ENCODE data around the gene MISP3. TPM values are rescaled to one million over a fixed set of nuclear protein-coding genes. Genes with fewer than 3 reads are reported as not detected.
A peak's percentile ranks its signal among the peaks of the same experiment; 100 is the strongest.

Gene MISP3
- total and polyA plus RNA-seq, 11 donors = 3.5 to 28.7 (median 5.7) TPM

GRCh38 chr19:14112051-14112808, 39.6 kb downstream of the MISP3 start:
- TF ChIP-seq POLR2A (IDR thresholded peaks at IDR 0.05) = no peak
- TF ChIP-seq CTCF (IDR thresholded peaks at IDR 0.05) = no peak
- Histone ChIP-seq H3K9me3 (no peaks in the 10 kb centered on the region), H3K36me3 (peaks cover 0 to 20% (median 0%) of the 10 kb centered on the region in 9 donors), H3K4me1 (peaks cover 35 to 89% (median 69%) of the 10 kb centered on the region in 12 donors), H3K27ac (peak overlapping the region; percentile 80 to 98 (median 96)), H3K27me3 (no peaks in the 10 kb centered on the region), H3K4me3 (peak overlapping the region in 11 of 12 donors; percentile 16 to 50 (median 38))
- ATAC-seq = peak in 1 of 4 donors; percentile 10
- intact Hi-C loops (cut with DNase I) = loop anchor here in 1 of 10 donors (2.0 kb wide), 1 partner anchor 19 kb away; no protein-coding TSS in a partner anchor
- WGBS, 4 donors = 33 to 47% (median 38%) methylated on average over 9 to 12 of the region's 12 CpGs
- DNase-seq = peak in 4 of 5 donors; percentile 47 to 73 (median 60)

GRCh38 chr19:14112809-14113385, 40.3 kb downstream of the MISP3 start:
- DNase-seq (peak; percentile 67 to 74 (median 72)), ATAC-seq (peak in 2 of 4 donors; percentile 19 to 46)
- Histone ChIP-seq H3K4me3 (peak overlapping the region in 11 of 12 donors; percentile 16 to 50 (median 38)), H3K36me3 (peaks cover 0 to 14% (median 0%) of the 10 kb centered on the region in 9 donors), H3K27me3 (no peaks in the 10 kb centered on the region), H3K4me1 (peaks cover 35 to 83% (median 65%) of the 10 kb centered on the region in 12 donors), H3K9me3 (no peaks in the 10 kb centered on the region), H3K27ac (peak overlapping the region; percentile 80 to 98 (median 96))
- intact Hi-C loops (cut with DNase I) = loop anchor here in 1 of 10 donors (2.0 kb wide), 1 partner anchor 20 kb away; no protein-coding TSS in a partner anchor
- TF ChIP-seq POLR2A (IDR thresholded peaks at IDR 0.05) = no peak
- TF ChIP-seq CTCF (IDR thresholded peaks at IDR 0.05) = no peak
- 13 to 25% (median 17%) methylated on average over 8 to 12 of the region's 12 CpGs for WGBS, 4 donors

GRCh38 chr19:14113762-14114414, 41.3 kb downstream of the MISP3 start:
- peak in 3 of 5 donors; percentile 55 to 72 (median 59) for DNase-seq
- peak overlapping the region; percentile 80 to 98 (median 96) for H3K27ac ChIP-seq
- peaks cover 0 to 10% (median 0%) of the 10 kb centered on the region in 9 donors for H3K36me3 ChIP-seq
- H3K4me3 ChIP-seq = peak overlapping the region in 6 of 12 donors; percentile 10 to 50 (median 36)
- no peaks in the 10 kb centered on the region for H3K27me3 ChIP-seq
- no peaks in the 10 kb centered on the region for H3K9me3 ChIP-seq
- ATAC-seq = no peak
- intact Hi-C loops (cut with DNase I) = loop anchor here in 1 of 10 donors (2.0 kb wide), 1 partner anchor 21 kb away; no protein-coding TSS in a partner anchor
- WGBS, 4 donors = 76 to 80% (median 79%) methylated on average over 12 to 18 of the region's 18 CpGs
- TF ChIP-seq POLR2A (IDR thresholded peaks at IDR 0.05) (no peak), CTCF (IDR thresholded peaks at IDR 0.05) (peak in 8 of 12 donors; percentile 15 to 38 (median 29))
- peaks cover 35 to 83% (median 67%) of the 10 kb centered on the region in 12 donors for H3K4me1 ChIP-seq

All from heart left ventricle (tissue), 16 donors.